GM18951 (cell line): ENCODE measurements around the gene KIR3DL2.
"Not testable (repeated sequence)": the region's sequence is repeated elsewhere in the genome, so short reads cannot be mapped to it uniquely, and the experiment has no call there.

ENCODE experiments used
- POLR2A ChIP-seq: IDR thresholded peaks from 4 replicates; pipeline ENCODE4 v1.6.1; 2011; ENCODE audit warnings: mild to moderate bottlenecking; ENCODE audit not compliant: insufficient read length, insufficient read depth; ENCODE audit errors: extremely low read depth
- in situ Hi-C: fragments of 300-500 bp; cut with MboI; formaldehyde crosslinking; loops from one replicate; pipeline ENCODE4 v1.12.0; 2022; ENCODE audit warnings: low sequenced_read_pairs, mixed read lengths, inconsistent platforms; ENCODE audit not compliant: unreplicated experiment

KIR3DL2 gene

GRCh38 chr19:54850930-54851329, 687 bp downstream of the KIR3DL2 start:
- in situ Hi-C loops = no loop called here
- no peak for TF ChIP-seq POLR2A

- no peak for TF ChIP-seq POLR2A
- in situ Hi-C loops = no loop called here
Measured at GRCh38 chr19:54851353-54851752, 1.1 kb downstream of the KIR3DL2 start.

DNA sequence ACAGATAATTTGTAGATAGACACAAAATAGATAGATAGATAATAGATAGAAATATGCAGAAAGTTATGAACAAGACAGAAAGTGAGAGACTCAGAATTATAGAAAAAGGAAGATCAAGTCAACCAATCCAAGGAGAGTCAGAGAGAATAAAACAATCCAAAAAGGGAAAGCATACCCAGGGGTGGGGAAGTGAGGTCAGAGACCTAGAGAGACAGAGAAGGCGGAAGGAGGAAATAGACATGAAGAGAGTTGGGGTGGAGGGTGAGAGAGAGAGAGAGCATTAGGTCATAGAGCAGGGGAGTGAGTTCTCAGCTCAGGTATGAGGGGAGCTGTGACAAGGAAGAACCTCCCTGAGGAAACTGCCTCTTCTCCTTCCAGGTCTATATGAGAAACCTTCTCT, 5.0 kb downstream of the KIR3DL2 start:
- in situ Hi-C loops = not testable (repeated sequence)

GRCh38 chr19:54858476-54858875, 8.2 kb downstream of the KIR3DL2 start:
- in situ Hi-C loops = not testable (repeated sequence)

DNA sequence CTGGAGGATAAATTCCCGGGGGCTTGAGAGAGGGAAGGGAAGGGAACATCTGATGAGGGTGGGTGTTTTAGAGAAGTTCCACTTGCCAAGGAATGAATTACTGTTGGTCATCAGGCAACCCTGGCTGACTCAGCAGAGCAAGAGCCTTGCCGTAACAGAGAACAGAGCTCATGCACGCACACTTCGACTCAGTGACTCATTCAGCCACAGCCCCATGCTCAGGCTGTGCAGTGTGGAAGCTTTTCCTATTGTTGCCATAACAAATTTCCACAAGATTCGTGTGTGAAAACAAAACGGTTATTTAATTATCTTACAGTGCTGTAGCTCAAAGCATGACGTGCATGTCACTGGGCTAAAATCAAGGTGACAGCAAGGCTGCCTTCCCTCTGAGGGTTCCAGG, 9.2 kb downstream of the KIR3DL2 start:
- in situ Hi-C loops = not testable (repeated sequence)

DNA sequence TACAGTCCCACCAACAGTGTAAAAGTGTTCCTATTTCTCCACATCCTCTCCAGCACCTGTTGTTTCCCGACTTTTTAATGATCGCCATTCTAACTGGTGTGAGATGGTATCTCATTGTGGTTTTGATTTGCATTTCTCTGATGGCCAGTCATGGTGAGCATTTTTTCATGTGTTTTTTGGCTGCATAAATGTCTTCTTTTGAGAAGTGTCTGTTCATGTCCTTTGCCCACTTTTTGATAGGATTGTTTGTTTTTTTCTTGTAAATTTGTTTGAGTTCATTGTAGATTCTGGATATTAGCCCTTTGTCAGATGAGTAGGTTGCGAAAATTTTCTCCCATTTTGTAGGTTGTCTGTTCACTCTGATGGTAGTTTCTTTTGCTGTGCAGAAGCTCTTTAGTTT, 13.2 kb downstream of the KIR3DL2 start:
- in situ Hi-C loops = not testable (repeated sequence)

- in situ Hi-C loops = no loop called here
- no peak for TF ChIP-seq POLR2A
Measured at GRCh38 chr19:54871696-54872095, 21.5 kb downstream of the KIR3DL2 start.

DNA sequence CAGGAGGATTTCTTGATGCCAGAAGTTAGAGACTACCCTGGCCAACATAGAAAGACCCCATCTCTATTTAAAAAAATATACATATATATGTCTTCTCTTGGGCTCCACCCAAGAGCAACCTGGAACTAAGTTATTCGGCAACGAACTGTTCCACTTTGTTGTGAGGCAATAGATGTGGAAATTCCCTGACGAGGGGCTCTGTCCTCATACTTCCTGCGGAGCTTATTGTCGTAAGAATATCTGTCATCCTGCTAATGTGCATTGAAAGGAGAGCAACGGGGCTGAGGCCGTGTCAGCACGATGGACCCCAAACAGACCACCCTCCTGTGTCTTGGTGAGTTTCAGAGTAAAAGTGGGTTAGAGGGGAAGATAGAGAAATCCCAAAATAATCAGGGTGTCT, 23.7 kb downstream of the KIR3DL2 start, which contains the start of gene FCAR:
Gene FCAR (plus strand): TSS at position 246 of the 400 bp plus-strand sequence. CDS start 55 bp downstream, at position 301.
- in situ Hi-C loops = no loop called here
- TF ChIP-seq POLR2A = no peak

GRCh38 chr19:54875506-54875905, 25.3 kb downstream of the KIR3DL2 start:
- in situ Hi-C loops = loop anchor here (25.0 kb wide), 1 partner anchor 537 kb away; the partner anchor contains the start of gene UBE2S
- no peak for TF ChIP-seq POLR2A

- in situ Hi-C loops = loop anchor here (25.0 kb wide), 1 partner anchor 535 kb away; the partner anchor contains the start of gene UBE2S
- TF ChIP-seq POLR2A = no peak
Measured at GRCh38 chr19:54877471-54877870, 27.2 kb downstream of the KIR3DL2 start.

- TF ChIP-seq POLR2A = no peak
- in situ Hi-C loops = loop anchor here (25.0 kb wide), 1 partner anchor 530 kb away; the partner anchor contains the start of gene UBE2S
Measured at GRCh38 chr19:54881884-54882283, 31.6 kb downstream of the KIR3DL2 start.

- TF ChIP-seq POLR2A = no peak
- in situ Hi-C loops = loop anchor here (25.0 kb wide), 1 partner anchor 530 kb away; the partner anchor contains the start of gene UBE2S
Measured at GRCh38 chr19:54882758-54883157, 32.5 kb downstream of the KIR3DL2 start.

GRCh38 chr19:54883228-54883627, 33.0 kb downstream of the KIR3DL2 start:
- TF ChIP-seq POLR2A = no peak
- in situ Hi-C loops = loop anchor here (25.0 kb wide), 1 partner anchor 529 kb away; the partner anchor contains the start of gene UBE2S

DNA sequence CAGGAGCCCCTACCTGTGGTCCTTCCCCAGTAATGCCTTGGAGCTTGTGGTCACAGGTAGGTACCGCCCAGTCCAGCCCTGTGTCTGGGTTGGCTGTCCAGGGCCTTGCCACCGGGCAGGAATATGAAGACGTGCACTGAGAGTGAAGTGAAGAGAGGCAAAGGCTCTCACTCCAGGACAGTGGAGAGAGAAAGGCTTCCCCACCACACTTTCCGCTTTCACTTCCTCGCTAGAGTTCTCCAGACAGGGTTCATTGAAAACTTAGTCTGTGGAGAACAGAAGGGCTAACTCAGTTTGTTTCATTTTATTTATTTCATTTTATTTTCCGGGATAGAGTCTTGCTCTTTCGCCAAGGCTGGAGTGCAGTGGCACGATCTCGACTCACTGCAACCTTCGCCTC, 38.0 kb downstream of the KIR3DL2 start:
- TF ChIP-seq POLR2A = no peak
- in situ Hi-C loops = loop anchor here (25.0 kb wide), 1 partner anchor 524 kb away; the partner anchor contains the start of gene UBE2S

GRCh38 chr19:54889566-54889965, 39.3 kb downstream of the KIR3DL2 start:
- TF ChIP-seq POLR2A = no peak
- in situ Hi-C loops = loop anchor here (25.0 kb wide), 1 partner anchor 523 kb away; the partner anchor contains the start of gene UBE2S
